Ureter (tissue), 1 donor: ENCODE results near the gene C4orf54. TPM values are rescaled to one million over a fixed set of nuclear protein-coding genes. Genes with fewer than 3 reads are reported as not detected.

Experiments used
- DNase-seq: peaks from one replicate; pipeline ENCODE4 v3.0.0-alpha.2; 2020; ENCODE audit warnings: low spot score
- total RNA-seq: library from RNA; stranded (reverse); gene quantifications from one replicate; pipeline ENCODE4 v1.2.4, GENCODE V29; 2023
- donor health status: DM: yes; HTN: yes; CAD: no.

Gene C4orf54
- total RNA-seq, 1 donor from 2014 or later = not detected

- DNase-seq = no peak
Measured at GRCh38 chr4:99651811-99652485, 5.7 kb downstream of the C4orf54 start.

GRCh38 chr4:99651016-99651769 is 6.4 kb downstream of the C4orf54 start:
- no peak for DNase-seq

DNA sequence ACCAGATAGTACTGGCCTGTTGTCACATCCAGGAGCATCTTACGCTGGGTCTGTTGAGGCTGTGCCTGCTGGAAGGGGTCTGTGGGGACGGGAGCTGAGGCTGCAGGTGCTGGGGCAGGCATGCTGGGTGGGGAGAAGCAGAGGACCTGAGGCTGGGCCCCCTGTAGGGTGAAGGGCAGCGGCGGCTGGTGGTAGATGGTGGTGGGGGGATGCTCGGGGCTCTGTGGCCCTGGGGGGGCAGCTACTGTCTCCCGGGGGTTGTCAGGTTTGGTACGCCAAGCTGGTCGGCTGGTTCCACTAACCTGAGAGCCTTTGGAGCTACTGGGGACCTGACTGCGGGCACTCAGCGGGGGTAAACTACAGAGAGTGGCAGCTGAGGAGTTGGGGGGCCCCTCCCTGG is 7.8 kb downstream of the C4orf54 start:
- no peak for DNase-seq

- DNase-seq = no peak
Measured at GRCh38 chr4:99649208-99649607, 8.4 kb downstream of the C4orf54 start.

- DNase-seq = no peak
Measured at GRCh38 chr4:99648321-99648720, 9.3 kb downstream of the C4orf54 start.

DNA sequence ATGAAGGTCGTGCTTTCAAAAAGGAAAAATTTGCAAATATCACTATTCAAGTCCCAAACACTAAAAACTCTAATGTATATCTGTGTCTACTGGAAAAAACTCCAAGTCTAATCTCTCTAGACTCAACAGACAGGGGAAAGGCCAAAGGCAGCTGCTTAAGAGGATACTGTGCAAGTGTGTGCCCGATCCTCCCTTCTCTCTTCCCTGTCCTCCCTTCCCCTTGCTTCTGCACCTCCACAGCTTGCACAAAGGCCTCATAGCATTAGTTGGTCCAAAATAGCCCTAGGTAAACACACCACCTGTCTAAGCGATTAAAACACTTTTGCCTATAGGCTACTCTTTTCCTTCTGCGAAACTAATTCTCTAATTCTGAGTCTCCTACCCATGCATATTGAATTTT is 10.6 kb downstream of the C4orf54 start:
- no peak for DNase-seq

- DNase-seq = no peak
Measured at GRCh38 chr4:99645638-99646037, 12.0 kb downstream of the C4orf54 start.

- DNase-seq = no peak
Measured at GRCh38 chr4:99645036-99645435, 12.6 kb downstream of the C4orf54 start.

DNA sequence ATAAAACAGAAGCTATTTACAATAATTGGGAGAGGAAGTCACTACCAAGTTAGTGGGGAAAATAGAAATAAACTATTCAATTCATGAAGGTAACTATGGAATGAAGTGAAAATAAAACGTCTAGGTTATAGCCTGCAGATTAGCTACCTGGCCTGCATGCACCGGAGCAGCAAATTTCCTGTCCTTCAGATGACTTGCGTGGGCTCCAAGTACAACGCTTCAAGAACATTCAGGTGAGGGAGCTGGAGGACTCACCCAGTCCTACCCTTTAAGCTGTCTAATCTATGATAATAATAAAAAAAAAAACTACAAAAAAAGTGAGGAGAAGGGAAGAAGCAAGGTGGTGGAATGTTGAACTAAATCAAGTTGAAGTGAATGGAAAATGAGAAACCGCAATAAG is 13.2 kb downstream of the C4orf54 start:
- DNase-seq = no peak

DNA sequence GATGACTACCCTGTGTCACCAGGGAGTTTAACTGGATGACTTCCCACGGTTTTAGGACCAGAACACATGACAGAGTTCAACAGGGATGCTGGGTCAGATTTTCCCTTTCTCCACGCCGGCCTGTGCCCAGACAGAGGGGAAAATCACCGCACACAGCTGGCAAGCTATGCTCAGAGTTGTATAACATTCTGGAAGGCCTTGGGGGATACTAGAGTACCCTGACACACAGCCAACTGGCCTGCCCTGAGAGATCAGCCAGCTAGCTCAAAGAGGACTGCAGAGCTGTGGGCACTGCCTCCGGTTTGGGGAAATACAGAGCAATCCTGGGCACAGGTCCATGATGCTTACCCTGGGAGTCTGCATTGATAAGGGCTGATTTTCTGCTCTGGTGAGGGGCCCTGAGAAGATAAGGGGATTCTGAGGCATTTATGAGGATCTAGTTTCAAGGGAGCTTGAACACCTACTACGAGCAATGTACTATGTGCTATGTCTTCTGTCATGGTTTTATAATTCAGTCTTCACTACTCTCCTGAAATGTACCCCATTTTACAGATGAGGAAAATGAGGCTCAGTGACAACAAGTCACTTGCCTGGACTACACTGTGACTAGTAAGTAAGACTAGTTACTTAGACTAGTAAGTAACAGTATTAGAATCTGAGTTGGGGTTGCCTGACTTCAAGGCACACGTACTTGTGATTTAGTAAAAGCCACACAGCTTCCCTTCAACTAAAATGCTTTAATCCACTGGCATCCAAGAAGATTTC is 14.7 kb downstream of the C4orf54 start:
- DNase-seq = no peak

DNA sequence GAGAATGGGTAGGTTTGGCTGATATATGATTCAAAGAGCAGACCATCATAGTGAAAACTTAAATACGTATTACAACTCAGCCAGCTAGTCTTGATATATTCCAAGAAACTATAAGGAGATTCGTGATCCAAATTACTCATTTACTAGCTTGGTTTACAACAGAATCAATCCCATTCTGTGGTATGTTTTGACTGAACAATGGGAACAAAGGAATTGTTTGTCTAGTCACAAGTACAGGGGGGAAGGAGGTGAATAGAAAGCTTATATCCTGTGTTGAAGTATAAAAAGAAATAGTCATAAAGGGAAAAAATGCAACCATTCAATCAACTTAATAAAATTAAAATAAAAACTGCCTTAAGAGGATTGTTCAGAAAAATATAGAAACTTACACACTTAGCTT is 17.0 kb downstream of the C4orf54 start:
- no peak for DNase-seq

GRCh38 chr4:99637174-99637573 is 20.5 kb downstream of the C4orf54 start:
- DNase-seq = no peak

DNA sequence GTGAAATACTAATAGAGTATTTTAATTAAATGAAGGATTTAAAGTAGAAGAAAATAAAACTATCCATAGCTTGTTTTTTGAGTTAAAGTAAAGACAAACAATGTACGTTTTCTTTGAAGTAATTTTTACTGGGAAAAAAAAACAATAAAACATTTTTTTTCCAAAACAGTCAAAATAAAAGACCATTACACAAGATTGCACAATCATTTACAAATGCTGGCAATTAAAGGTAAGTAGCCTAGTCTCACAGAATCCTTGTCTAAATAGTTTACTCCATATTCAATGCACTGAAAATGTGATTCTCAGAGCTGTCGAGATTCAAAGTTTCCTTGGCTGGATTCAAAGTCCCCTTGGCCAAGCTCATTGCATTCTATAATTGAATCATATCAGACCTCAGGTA is 21.2 kb downstream of the C4orf54 start:
- no peak for DNase-seq

GRCh38 chr4:99635601-99636000 is 22.0 kb downstream of the C4orf54 start:
- no peak for DNase-seq

GRCh38 chr4:99634742-99635360 is 22.8 kb downstream of the C4orf54 start:
- DNase-seq = no peak

DNA sequence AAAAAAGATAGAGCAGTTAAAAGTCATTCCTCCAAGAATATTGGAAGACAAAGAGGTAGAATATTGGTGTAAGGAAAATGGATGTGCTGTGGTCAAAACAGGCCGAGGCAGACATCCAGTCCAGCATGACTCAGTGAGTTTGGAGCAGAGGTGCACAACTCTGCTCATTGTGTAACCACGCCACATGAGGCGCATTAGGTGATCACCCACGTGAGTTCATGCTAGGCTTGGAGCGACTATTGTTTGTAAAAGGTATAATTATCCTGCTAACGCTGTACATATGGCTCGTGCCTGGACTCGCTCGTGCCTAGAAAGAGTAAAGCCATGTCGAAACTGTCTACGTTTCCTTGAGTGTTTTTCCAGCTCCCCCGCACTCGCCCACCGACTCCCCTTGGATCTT is 23.9 kb downstream of the C4orf54 start:
- DNase-seq = no peak

- no peak for DNase-seq
Measured at GRCh38 chr4:99630857-99631360, 26.7 kb downstream of the C4orf54 start.

DNA sequence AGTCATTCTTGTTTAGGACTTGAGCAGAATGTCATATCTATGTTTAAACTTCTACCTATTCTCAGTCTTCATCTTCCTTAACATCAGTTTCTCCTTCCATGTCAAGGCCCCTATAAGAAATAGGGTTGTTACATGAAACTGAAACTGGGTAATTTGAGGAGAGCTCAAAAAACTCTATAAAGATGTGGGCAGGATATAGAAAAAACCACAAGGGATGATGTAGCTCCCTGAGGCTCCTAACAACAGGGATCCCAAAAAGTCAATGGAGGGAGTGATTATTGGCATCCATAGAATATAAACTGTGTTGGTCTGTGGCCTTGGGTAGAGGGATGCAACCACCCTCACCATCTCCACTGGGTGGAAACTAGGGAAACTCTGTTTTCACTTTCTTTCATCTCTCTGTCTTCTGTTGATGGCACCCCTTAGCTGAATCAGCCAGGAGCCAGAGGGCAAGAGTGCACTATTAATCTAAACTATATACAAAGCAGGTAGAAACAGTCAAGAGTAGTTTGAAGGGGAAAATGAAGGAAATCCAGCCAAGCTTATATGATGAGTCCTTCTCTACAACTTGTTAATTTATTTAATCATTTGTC is 27.6 kb downstream of the C4orf54 start:
- DNase-seq = no peak

GRCh38 chr4:99628040-99628439 is 29.6 kb downstream of the C4orf54 start:
- DNase-seq = no peak

DNA sequence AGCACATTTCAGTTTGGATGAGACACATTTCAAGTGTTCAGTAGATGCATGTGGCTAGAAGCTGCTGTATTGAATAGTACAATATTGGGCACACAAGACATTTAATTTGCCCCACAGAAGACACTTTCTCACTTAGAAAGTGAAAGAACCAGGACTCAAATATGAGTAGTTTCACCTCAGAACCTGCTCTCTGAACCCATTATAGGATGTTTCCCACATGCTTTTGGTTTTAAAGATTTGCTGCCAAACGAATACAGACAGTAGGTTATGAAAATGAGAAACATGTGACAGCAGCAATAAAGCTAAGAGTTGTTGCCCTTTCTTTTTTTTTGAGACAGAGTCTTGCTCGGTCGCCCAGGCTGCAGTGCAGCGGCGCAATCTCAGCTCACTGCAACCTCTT is 32.3 kb downstream of the C4orf54 start:
- DNase-seq = no peak

DNA sequence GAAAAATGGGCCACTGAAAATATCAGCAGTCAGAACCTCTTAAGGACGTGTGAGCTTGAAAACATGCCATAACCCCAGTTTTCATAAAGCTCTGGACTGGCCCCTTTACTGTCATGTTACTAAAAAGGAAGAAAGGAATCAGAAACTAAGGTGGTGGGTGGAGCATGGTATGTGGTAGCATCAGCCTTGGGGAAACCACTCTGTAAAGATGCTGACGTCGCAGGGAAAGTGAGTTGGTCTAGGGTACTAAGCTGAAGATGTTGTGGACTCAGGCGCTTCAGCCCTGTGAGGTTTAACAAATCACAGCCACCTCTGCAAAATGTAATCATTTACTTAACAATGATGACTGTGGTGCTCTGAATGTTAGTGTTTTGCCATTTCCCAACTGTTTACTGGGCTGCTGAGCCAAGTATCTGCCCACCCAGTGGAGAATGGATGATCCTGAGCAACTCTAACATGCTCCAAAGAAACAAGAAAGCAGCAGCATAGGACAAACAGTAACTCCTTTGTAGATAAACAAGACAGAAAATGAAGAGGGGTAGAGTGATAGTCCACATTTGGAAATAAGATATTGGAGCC is 33.4 kb downstream of the C4orf54 start:
- no peak for DNase-seq
